GM15510 (cell line): Measurements from ENCODE around the gene CDCA7.
A peak's percentile ranks its signal among the peaks of the same experiment; 100 is the strongest.

Experiments
- POLR2A ChIP-seq: IDR thresholded peaks from 3 replicates; pipeline ENCODE4 v1.6.1; 2011; ENCODE audit warnings: borderline replicate concordance; ENCODE audit not compliant: insufficient read length; ENCODE audit errors: extremely low read depth

CDCA7 gene

DNA sequence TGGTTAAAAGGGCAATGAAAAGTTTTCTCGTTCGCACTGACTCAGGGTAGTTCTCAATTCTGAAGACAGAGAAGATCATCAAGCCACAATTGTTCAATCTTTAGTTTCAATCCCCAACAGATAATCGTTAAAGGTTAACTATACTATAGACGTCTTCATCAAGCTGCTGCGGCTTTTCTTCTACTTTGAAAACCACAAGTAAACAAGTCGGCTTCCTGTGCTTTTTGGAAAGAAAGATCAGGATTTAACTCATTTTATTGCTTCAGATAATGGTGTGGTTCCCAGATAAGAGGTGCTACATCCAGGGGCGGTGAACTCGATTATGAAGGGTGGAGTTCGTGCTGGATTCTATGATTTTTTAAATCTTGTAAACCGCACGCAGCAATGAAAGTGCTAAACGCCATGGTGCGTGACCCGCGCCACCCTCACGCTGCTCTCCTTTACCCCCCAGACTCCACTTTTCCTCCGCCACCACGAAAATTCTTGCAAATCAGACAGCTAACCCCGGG is 545 bp upstream of the CDCA7 start:
- TF ChIP-seq POLR2A: no peak

DNA sequence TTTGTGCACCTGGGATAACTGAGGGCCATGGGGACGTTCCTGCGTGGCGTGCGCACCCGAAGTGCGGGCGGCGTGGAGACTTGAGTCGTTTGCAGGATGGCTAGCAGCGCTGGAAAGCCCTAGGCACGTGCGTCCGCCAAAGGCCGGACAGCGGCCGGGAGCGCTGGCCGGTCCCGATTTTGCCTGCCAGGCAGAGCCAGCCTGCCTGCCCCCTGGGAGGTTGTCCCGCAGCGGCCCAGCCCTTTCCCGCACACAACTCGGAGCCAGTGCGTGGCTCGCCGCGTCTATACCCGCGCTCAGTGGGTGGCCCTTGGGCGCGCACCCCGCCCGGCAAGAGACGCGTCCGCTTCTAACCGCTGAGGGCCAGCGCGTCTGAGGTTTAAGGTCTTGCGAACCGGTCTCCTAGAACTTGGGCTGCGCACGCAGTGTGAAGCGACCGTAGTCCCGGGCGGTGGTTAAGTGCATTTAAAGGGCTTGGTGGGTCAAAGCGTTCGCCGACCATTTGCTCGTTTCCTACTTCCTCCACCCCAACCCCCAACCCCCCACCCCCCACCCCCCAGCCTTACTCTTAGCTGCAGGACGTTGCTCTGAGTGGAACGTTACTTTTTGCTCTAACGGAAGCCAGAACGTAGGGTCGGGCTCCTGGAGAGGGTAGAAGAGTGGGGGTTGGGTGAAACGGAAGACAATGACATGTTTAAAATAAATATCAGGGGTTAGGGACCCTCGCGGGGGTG is 627 bp downstream of the CDCA7 start:
- peak; percentile 32 for TF ChIP-seq POLR2A

DNA sequence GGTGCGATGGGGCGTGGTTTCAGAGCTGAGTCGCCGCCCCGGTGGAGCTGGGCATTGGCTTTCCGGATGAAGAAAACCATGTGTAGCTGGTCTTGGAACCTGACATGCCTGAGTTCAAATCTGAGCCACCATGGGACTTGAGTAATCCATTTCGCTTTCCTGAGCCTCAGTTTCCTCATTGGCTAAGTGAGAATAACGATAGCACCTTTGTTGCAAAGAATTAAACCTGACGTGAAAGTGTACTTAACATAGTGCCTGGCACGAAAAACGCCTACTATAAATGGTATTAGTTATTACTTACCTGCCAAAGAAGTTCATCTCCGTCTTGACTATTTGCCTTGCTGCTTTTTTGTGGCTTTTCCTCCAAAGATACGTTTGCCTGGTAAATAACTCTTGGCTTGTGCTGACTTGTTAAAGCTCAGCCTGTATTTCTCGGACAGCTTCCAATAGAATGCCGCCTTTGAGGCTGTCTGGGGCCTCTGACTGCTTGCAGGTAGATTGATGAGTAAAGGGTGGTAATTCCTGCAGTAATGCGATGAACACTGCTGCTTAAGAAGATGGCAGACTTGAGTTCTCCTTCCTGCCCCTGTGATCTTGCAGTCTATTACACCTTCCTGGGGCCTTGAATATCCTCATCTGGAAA is 1.3 kb downstream of the CDCA7 start:
- TF ChIP-seq POLR2A: no peak

DNA sequence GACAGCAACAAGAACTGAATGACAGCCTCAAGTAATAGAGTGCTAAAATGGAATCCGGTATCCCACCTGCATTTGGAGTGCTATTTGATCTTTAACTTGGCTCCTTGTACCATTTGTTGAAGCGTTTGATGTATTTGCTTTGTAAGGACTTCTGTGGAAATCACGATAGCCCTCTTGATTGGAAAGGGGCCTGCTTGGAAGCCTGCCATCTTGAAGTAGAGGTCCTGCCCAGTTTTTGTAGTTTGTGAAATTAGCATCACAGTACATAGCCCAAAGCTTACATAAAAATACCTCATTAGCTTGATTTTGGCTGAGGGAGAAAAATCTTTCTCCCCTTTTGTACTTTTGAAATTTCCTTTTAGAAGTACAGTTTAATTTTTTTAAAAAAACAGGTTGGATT is 2.7 kb downstream of the CDCA7 start:
- no peak for TF ChIP-seq POLR2A

DNA sequence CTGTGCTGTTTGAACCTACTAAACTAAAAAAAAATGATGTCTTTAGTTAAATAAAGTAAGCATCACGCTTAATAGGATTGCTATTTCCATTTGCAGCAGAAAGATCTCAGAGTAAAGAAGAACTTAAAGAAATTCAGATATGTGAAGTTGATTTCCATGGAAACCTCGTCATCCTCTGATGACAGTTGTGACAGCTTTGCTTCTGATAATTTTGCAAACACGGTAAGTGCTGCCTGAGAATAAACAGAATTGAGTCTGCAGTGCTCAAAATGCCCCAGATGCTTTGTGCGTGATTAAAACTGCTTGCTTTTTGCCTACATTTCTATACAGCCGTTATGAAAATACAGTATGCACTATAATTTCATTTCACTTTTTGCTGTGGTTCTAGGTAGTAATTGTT is 3.9 kb downstream of the CDCA7 start:
- no peak for TF ChIP-seq POLR2A

DNA sequence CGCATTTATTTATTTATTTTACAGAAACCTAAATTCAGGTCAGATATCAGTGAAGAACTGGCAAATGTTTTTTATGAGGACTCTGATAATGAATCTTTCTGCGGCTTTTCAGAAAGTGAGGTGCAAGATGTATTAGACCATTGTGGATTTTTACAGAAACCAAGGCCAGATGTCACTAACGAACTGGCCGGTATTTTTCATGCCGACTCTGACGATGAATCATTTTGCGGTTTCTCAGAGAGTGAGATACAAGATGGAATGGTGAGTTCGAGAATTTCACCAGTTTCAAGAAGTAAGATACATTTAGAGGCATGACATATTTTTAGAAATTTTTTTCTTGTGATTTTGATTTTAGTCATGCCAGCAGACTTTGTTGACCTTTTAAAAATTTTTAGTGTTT is 4.6 kb downstream of the CDCA7 start:
- TF ChIP-seq POLR2A: no peak

DNA sequence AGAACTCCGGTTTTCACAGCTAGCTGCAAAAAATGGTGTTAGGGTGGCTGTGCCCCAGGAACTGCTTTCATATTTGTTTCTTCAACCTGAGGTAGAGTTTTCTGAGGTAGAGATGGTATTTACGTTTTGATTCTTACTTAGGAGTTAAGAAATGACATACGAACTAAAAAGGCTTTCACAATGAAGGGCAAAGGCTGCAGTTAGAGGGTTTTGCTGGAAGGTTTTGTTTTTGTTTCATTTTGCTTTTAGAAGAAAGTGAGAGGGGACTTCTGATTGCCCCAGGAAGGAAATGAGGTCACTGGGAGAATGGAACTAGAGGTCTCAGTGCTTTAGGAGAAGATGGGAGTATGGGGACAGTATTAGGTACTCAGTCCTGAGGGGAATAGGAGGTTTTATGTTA is 15.5 kb downstream of the CDCA7 start:
- no peak for TF ChIP-seq POLR2A

DNA sequence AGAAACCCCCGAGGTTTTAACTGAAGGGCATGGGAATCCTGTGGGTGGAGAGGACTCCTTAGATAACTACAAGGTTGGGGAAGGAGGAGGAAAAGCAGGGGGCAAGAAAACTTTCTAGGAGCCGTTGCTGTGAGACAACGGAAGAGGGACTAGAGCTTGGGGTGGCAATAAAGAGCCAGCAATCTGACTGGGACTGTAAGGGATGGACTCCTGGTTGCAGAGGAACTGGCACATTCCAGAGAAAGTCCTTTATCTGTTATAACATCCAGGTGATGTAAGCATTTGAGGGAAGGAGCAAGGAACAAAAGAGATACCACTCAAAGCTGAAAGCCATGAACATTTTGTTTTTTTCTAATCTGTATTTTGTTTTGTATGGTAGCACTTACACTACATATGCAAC is 16.4 kb downstream of the CDCA7 start:
- TF ChIP-seq POLR2A: no peak

DNA sequence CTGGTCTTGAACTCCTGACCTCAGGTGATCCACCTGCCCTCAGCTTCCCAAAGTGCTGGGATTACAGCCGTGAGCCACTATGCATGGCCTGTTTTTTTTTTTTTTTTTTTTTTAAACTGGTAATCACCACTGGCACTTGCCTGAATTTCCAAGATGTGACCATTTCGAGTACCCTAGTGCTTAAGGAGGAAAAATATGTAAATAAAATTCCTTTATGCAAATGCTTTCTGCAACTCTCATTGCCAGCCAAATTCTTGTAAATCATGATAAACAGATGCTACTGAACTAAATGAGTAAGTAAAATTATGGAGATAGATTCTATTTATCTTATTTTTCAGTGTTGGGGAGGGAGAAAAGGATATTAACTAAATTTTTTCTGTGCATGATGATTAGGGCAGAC is 18.6 kb downstream of the CDCA7 start:
- no peak for TF ChIP-seq POLR2A

DNA sequence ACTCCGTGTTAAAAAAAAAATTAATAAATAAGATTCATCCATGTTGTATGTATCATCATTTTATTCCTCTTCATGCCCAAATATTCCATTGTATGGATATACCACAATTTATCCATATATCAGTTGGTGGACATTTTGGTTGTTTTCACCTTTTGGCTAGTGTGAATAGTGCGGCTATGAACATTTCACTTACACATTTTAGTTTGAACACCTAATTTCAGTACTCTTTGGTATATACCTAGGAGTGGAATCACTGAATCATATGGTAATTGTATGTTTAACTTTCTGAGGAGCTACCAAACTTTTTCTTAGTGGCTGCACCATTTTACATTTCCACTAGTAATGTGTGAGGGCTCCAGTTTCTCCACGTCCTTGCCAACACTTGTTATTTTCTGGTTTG is 20.0 kb downstream of the CDCA7 start:
- TF ChIP-seq POLR2A: no peak

DNA sequence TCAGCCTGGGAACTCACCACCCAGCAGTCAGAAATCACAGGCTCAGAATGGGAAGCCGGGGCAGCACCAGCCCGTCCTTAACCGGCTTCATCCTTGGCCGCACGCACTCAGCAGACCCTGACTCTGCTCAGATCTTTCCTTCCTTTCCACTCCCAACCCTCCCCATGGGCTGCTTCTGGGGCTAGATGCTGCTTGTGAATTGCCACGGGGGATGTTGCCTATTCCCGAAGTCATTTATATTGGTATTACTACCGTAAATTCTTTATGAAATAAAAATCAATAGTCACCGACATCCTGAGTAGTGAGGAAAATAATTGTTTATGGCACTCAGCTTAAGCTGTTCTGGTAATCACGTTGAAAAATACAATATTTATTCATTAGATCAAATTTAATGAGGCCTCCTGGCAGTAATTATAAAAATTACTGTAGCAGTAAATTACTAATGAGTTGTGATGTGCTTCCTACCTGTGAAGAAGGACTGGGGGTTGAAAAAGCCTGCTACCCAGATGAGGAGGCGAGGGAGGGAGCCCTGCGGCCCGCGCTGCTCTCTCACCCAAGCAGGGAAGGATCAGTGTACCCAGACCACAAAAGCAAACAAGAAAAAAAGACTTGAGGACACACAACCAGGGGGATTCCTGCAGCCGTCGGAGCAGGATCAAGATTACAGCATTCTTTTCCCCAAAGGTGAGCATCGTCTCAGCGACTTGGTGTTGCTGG is 31.5 kb downstream of the CDCA7 start:
- no peak for TF ChIP-seq POLR2A

DNA sequence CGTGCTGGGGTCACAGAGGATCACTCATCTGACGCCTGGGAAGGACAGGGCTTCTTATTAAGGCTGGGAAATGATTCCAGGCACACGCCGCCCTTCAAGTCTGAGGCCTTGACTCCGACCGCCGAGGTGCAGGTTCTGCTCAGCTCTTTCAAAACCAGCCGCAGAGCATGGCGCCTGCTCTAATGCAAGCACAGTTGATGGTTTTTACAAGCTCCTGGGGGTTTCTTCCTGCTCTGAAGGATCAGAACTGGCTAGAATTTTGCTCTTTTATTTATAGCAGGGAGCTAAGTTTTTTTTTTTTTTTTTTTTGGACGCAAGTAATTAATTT is 32.0 kb downstream of the CDCA7 start:
- no peak for TF ChIP-seq POLR2A

DNA sequence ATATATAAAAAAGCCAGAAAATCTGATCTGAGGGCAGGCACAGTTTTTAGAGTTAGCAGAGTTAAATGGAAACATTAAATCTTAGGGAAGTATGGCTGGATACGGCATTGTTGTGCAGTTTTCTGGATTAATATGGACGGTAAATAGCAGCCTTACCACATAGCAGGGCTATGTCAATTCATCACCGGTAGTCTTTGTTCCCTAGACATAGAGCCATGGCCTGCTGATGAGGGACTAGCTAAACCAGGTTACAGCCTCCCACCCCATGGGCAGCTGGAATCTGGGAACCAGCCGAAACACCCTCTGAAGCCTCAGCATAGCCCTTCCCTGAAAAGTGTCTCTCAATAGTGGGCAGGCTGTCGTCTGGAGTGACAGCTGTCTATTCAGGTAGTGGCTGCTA is 32.4 kb downstream of the CDCA7 start:
- no peak for TF ChIP-seq POLR2A

DNA sequence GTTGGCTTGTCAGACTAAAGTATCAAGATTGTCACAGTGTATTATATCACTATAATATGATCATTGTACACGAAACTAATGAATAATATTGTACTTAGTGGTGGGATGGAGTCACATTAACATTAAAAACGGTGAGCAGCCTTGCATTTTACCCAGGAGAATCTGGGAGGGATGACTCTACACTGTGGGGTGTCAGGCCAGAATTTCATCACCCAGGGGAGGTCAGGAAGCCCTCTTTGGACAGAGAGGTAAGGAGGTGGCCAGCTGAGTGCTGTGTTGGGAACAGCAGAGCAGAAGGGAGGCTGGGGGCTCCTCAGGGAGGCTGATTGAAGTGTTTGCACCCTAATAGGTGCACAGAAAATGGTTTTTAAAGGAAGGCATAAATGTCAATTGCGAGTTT is 33.0 kb downstream of the CDCA7 start:
- TF ChIP-seq POLR2A: no peak

DNA sequence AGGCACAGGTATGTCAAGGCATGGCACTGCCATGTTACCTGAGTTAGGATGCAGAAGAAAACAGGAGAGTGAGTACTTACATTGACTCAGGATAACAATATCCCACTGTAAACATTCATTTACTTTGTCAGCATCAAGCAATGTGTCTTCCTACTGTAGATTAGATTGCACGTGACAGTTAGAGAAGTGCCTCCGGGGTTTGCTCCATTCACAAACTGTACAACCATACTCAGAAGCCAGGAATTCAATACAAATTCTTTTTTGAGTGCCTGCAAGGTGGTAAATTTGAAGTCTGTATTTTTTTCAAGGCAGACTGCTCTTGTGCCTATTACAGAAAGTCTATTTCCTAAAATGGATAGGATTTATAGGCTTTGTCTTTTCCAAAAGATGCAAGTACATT is 34.1 kb downstream of the CDCA7 start:
- no peak for TF ChIP-seq POLR2A

DNA sequence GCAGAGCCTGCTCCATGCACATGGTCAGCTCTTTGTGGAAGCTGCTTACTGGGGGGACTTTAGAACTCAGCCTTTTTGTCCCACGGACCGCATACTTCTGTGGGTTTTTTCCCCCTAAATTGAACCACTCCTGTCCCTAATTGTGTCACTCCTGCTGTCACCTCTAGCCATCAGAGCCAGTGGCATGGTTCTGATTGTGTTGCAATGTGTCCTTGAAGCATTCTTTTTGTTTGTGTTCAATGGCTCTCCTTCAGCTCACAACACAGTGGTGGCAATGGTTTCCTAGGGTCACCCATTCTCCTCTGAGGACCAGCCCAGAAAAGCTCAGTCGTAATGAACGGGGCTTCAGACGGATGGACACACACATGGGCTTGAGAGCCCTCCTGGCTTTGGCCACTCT is 35.4 kb downstream of the CDCA7 start:
- no peak for TF ChIP-seq POLR2A
